Measurements from ENCODE around the gene ING3. TPM values are rescaled to one million over a fixed set of nuclear protein-coding genes. Genes with fewer than 3 reads are reported as not detected.

ING3 gene
- total RNA-seq, 2 experiments from 2014 or later: 12.5 to 22.2 TPM

DNA sequence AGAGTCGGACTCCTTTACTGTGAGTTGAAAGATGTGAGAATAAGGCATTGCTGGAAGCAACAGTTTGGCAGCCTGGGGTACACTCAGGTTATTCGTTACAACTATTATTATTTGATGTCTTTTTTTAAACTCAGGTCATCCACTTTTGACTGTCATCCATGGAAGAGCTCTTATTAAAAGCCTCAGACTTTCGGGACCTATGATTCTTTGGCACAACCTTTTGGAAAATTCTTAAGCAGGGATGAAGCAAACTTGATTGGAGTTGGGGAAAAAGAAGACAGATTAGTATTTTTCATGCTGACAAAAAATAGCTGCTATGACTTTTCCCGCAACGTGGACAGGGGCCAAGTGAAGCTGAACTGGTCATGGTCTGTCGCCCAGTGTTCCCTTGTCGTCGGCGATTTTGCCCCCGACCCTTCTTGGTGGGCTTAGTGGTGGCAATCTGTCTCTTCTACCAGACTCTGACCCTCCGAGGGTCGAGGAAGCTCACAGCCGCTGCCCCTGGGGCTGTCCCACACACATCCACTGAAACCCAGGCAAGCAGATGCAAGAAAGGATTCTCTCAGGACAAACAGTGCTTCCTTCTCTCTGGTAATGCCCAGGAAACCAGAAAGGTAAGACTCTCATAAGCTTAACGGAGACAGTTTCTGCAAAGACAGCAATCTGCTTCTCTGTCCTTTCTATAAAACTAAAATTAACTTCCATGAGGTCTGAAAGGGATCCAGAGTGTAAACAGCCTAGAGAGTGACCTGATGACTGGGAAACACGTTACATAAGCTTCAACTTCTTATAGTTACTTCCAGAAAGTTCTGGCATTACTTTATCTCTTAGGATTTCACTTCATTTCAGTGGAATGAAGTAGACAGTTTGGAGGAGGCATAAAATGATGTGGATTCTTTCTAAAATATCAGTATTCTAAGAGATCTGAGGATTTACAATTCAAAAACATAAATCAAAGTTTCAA lies 39.0 kb downstream of the ING3 start:
- Histone ChIP-seq H3K4me1 (ENCODE audit: insufficient read depth, low read length, poor library complexity, severe bottlenecking) (peaks cover 7% of the 10 kb centered on the region), H4K20me1 (ENCODE audit: insufficient read depth, low read length) (no peaks in the 10 kb centered on the region), H3K27ac (ENCODE audit: low read depth, low read length, poor library complexity, severe bottlenecking) (no peak overlapping the region), H3K9me2 (ENCODE audit: insufficient read depth, low read length) (no peaks in the 10 kb centered on the region), H3K4me2 (ENCODE audit: low read length) (no peak overlapping the region), H3K36me3 (ENCODE audit: insufficient read depth, low read length) (no peaks in the 10 kb centered on the region), H3K4me3 (ENCODE audit: low read depth, low read length, poor library complexity, severe bottlenecking) (no peak overlapping the region), H2AFZ (ENCODE audit: low read length) (no peak overlapping the region), H3K79me2 (ENCODE audit: insufficient read depth, low read depth, low read length) (no peaks in the 10 kb centered on the region), H3K9me3 (ENCODE audit: low read length) (no peaks in the 10 kb centered on the region)
- TF ChIP-seq EZH2phosphoT487 (IDR thresholded peaks at IDR 0.05; ENCODE audit: borderline replicate concordance, low read depth, low read length) (no peak), CTCF (conservative IDR thresholded peaks at IDR 0.05; ENCODE audit: low read length) (no peak)
- CTCF ChIA-PET (ENCODE audit: unreplicated experiment): interaction anchor here (1.0 kb wide), 1 partner anchor 348 kb away, joined by 3 read pairs; no protein-coding TSS in a partner anchor
- POLR2A ChIA-PET: interaction anchor here (0.5 to 1.1 kb wide), 3 partner anchors 9 to 518 kb away, joined by 3 to 5 read pairs (median 4); no protein-coding TSS in a partner anchor
- no peak for DNase-seq (ENCODE audit: low spot score)
- BruUV-seq (replicated peaks): no TSS peak
- intact Hi-C loops (cut with micrococcal nuclease; ENCODE audit: unreplicated experiment): loop anchor here (10.0 kb wide), 1 partner anchor 365 kb away; no protein-coding TSS in a partner anchor

DNA sequence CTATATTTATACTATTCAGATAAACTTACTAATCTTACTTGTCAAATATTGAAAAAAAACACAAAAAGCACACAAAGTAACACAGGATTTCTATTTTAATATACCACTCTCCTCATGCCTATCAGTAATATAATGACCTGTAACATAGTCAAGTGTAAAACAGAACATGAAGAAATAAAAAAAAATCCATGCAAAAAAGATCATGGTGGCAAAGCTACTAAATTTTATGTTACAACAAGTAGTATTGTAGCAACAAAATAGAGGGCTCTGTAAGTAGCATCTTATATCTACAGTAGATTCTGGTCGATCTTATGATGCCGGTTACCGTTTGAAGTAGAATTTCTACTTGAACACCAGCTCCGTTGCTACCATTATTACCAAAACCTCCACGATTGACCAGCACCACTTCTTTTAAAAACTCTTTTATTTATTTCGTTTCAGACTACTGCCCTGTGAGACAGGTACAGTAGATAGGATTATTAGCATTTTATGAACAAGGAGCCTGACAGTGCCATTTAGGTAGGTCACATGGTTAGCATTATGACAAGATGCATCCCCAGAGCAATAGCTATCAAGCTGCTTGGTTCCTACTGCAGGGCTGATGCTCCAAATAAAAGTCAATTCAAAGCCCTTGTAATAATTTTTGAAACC lies 40.0 kb downstream of the ING3 start:
- H3K4me1 ChIP-seq (ENCODE audit: insufficient read depth, low read length, poor library complexity, severe bottlenecking): peaks cover 7% of the 10 kb centered on the region
- no peaks in the 10 kb centered on the region for H4K20me1 ChIP-seq (ENCODE audit: insufficient read depth, low read length)
- no peak overlapping the region for H3K4me2 ChIP-seq (ENCODE audit: low read length)
- H3K36me3 ChIP-seq (ENCODE audit: insufficient read depth, low read length): no peaks in the 10 kb centered on the region
- POLR2A ChIA-PET: interaction anchor here (0.6 to 1.1 kb wide), 2 partner anchors 8 to 101 kb away, joined by 3 to 5 read pairs; no protein-coding TSS in a partner anchor
- no TSS peak for BruUV-seq (replicated peaks)
- H3K27ac ChIP-seq (ENCODE audit: low read depth, low read length, poor library complexity, severe bottlenecking): no peak overlapping the region
- H3K79me2 ChIP-seq (ENCODE audit: insufficient read depth, low read depth, low read length): no peaks in the 10 kb centered on the region
- intact Hi-C loops (cut with micrococcal nuclease; ENCODE audit: unreplicated experiment): no loop called here
- CTCF ChIA-PET (ENCODE audit: unreplicated experiment): no interaction called here
- H2AFZ ChIP-seq (ENCODE audit: low read length): no peak overlapping the region
- no peak for DNase-seq (ENCODE audit: low spot score)
- no peak overlapping the region for H3K4me3 ChIP-seq (ENCODE audit: low read depth, low read length, poor library complexity, severe bottlenecking)
- H3K9me2 ChIP-seq (ENCODE audit: insufficient read depth, low read length): no peaks in the 10 kb centered on the region
- H3K9me3 ChIP-seq (ENCODE audit: low read length): no peaks in the 10 kb centered on the region
- no peak for TF ChIP-seq CTCF (conservative IDR thresholded peaks at IDR 0.05; ENCODE audit: low read length)
- no peak for TF ChIP-seq EZH2phosphoT487 (IDR thresholded peaks at IDR 0.05; ENCODE audit: borderline replicate concordance, low read depth, low read length)

Measured in OCI-LY7 (cell line).